Left renal pelvis (tissue), 4 donors: Measurements from ENCODE around the gene NBR1. TPM values are rescaled to one million over a fixed set of nuclear protein-coding genes. Genes with fewer than 3 reads are reported as not detected.
"Not testable (repeated sequence)": the region's sequence is repeated elsewhere in the genome, so short reads cannot be mapped to it uniquely, and the experiment has no call there.

Experiments used
- DNase-seq, 4 donors: peaks; one replicate each; pipeline ENCODE4 v3.0.0-alpha.2; 2013; ENCODE audit warnings: low read depth in 4 of 4, low spot score in 3 of 4
- polyA plus RNA-seq, 4 donors: library from polyadenylated mRNA; unstranded; fragments of 120-200 nt; gene quantifications; one replicate each; pipeline ENCODE4 v1.2.1, GENCODE V29; 2013; ENCODE audit not compliant: insufficient read length in 4 of 4

The NBR1 gene
- polyA plus RNA-seq, 4 donors: 111 to 160 (median 120) TPM

DNA sequence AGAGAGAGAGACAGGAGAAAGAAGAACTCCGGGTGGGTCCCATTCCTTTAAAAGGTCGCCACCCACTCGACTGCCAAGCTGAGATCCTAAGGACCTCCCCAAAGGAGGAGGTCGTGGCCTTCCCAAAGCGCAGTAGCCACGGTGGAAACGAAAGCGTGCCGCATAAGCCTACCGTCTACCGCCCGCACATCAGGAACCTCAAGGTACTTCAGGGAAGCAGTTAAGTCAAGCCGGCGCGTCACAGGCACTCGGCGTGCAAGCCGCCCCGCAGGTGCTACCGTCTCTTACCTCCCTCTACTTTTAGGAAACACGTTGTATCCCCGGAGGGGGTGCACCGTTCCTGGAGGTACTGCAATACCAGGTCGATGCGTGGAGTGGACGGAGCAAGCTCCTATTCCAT is 68.6 kb downstream of the NBR1 start:
- not testable (repeated sequence) for DNase-seq

DNA sequence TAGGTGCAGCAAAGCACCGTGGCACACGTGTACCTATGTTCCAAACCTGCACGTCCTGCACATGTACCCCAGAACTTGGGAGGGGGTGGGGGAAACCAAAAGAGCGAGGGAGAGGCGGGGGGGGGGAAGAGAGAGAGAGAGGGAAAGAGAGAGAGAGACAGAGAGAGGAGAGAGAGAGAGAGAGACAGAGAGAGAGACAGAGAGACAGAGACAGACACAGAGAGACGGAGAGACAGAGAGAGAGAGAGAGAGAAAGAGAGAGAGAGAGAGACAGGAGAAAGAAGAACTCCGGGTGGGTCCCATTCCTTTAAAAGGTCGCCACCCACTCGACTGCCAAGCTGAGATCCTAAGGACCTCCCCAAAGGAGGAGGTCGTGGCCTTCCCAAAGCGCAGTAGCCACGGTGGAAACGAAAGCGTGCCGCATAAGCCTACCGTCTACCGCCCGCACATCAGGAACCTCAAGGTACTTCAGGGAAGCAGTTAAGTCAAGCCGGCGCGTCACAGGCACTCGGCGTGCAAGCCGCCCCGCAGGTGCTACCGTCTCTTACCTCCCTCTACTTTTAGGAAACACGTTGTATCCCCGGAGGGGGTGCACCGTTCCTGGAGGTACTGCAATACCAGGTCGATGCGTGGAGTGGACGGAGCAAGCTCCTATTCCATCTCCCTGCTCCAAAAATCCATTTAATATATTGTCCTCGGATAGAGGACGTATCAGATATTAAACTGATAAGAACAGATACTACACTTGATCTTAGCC is 69.8 kb downstream of the NBR1 start:
- DNase-seq: not testable (repeated sequence)

DNA sequence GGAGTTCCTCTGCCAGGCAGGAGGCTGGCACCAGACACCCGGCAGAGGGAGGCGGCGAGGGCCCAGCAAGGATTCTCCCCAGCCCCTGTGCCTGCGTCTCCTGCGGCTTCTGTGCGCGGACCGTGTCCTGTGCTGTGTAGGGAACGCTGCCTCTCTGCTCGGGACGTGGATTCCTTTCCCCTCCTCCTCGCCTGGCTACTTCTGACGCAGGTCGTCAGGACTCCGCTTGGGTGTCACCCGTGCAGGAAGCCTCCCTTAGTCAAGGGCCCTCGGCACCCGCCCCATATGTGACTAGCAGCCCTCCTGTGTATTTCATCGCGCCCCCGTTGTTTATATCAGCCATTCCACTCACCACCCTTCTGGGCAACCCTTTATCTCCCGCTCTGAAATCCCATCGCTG is 75.4 kb downstream of the NBR1 start:
- DNase-seq: not testable (repeated sequence)

Other genes starting within 250 kb of the NBR1 start
- gene AARSD1, start 206.8 kb upstream of the NBR1 start, polyA plus RNA-seq: 10 to 100 TPM; 47.7 to 85.9 (median 54.9) TPM
- gene PTGES3L, start 191.1 kb upstream of the NBR1 start, polyA plus RNA-seq: 1 to 10 TPM in 3 of 4 donors, under 1 TPM in 1; 1.00 to 3.0 (median 1.9) TPM
- gene RUNDC1, start 190.6 kb upstream of the NBR1 start, polyA plus RNA-seq: 10 to 100 TPM in 3 of 4 donors, 1 to 10 TPM in 1; 8.3 to 17.6 (median 15.9) TPM
- 1,000 to 10,000 TPM; 1,424 to 1,561 (median 1,476) TPM for gene RPL27, start 172.8 kb upstream of the NBR1 start, polyA plus RNA-seq
- gene IFI35, start 164.4 kb upstream of the NBR1 start, polyA plus RNA-seq: 10 to 100 TPM in 3 of 4 donors, 1 to 10 TPM in 1; 9.1 to 12.9 (median 11.1) TPM
- gene VAT1, start 148.8 kb upstream of the NBR1 start, polyA plus RNA-seq: 100 to 1,000 TPM; 107 to 136 (median 121) TPM
- 1 to 10 TPM; 2.2 to 3.7 (median 3.2) TPM for gene RND2, start 146.0 kb upstream of the NBR1 start, polyA plus RNA-seq
- gene BRCA1, start 45.9 kb upstream of the NBR1 start, polyA plus RNA-seq: 10 to 100 TPM; 11.0 to 17.2 (median 15.4) TPM
- 10 to 100 TPM in 2 of 4 donors, 1 to 10 TPM in 2; 8.9 to 20.4 (median 13.9) TPM for gene TMEM106A, start 40.7 kb downstream of the NBR1 start, polyA plus RNA-seq
- 10 to 100 TPM in 2 of 4 donors, 1 to 10 TPM in 2; 4.9 to 22.7 (median 11.0) TPM for gene CCDC200, start 57.4 kb downstream of the NBR1 start, polyA plus RNA-seq
- 1 to 10 TPM in 2 of 4 donors, not detected in 2; 1.2 to 1.9 TPM for gene RNU2-1, start 62.8 kb downstream of the NBR1 start, polyA plus RNA-seq
- 10 to 100 TPM in 2 of 4 donors, 1 to 10 TPM in 2; 8.6 to 33.2 (median 11.2) TPM for gene ARL4D, start 227.8 kb downstream of the NBR1 start, polyA plus RNA-seq